ENCODE results near the gene GRAMD1A.

DNA sequence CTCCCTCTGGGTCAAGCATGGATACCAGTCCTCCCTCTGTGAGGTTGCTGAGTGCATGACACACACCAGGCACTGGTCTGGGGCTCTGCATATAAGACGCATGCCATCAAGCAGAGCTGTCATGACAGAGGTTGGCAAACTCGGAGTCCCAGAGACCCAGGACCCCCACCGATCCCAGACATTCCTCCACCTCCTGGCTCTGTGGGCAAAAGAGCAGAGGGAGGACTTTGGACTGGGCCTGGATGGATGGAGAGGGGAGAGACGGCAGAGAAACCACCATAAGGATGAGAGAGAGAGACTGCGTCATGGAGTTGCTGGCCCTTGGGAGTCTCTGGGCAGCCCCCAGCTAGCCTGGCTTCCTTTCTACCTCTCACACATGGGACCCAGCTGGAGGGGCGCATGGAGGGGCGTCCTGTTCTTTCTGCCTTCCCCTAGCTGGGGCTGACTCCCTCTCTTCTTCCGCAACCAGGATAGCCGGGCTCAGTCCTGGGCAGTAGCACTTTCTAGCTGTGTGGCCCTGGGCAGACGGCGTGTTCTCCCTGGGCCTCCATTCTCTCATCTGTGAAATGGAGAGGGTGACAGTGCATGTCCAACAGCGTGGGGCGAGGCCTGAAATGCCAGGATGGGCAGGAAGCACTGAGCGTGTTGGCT is 43.0 kb downstream of the GRAMD1A start:
- TF ChIP-seq POLR2A (IDR thresholded peaks at IDR 0.05; ENCODE audit: extremely low read depth, insufficient read length), result no peak
- no peak for TF ChIP-seq CTCF (IDR thresholded peaks at IDR 0.05; ENCODE audit: low read depth, low read length)

All from NB4 (cell line).